ENCODE measurements around the gene MREG. TPM values are rescaled to one million over a fixed set of nuclear protein-coding genes. Genes with fewer than 3 reads are reported as not detected.

MREG gene
- total and polyA plus RNA-seq, 2 experiments from 2014 or later: 1.3 to 1.6 TPM

DNA sequence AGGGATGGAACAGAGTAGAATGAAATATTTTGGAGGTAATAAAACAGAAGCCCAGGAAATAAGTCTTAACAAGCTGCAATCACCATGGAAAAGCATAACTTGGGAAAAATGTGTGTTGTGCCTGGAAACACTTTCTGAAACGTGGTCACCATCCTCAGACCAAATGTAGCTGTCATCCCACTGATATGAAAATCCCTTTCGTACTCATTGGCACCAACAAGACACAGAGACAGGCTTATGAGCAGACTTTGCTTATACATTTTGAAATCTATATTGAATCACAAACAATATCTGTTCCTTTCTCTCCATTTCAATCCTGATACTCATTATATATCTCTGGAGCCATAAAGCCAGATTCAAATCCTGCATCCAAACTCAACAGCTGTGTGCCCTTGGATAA, 28.7 kb downstream of the MREG start:
- DNase-seq (ENCODE audit: low read depth in 1 of 2, low spot score in 1 of 2): no peak
- TF ChIP-seq, protein P1, sequence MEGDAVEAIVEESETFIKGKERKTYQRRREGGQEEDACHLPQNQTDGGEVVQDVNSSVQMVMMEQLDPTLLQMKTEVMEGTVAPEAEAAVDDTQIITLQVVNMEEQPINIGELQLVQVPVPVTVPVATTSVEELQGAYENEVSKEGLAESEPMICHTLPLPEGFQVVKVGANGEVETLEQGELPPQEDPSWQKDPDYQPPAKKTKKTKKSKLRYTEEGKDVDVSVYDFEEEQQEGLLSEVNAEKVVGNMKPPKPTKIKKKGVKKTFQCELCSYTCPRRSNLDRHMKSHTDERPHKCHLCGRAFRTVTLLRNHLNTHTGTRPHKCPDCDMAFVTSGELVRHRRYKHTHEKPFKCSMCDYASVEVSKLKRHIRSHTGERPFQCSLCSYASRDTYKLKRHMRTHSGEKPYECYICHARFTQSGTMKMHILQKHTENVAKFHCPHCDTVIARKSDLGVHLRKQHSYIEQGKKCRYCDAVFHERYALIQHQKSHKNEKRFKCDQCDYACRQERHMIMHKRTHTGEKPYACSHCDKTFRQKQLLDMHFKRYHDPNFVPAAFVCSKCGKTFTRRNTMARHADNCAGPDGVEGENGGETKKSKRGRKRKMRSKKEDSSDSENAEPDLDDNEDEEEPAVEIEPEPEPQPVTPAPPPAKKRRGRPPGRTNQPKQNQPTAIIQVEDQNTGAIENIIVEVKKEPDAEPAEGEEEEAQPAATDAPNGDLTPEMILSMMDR (IDR thresholded peaks at IDR 0.05; ENCODE audit: low read depth, low read length): no peak
- no peaks in the 10 kb centered on the region for H3K4me1 ChIP-seq (ENCODE audit: low read depth)
- no peak overlapping the region for H3K27ac ChIP-seq
- no peak overlapping the region for H3K4me3 ChIP-seq
- H3K36me3 ChIP-seq: no peaks in the 10 kb centered on the region
- no peaks in the 10 kb centered on the region for H3K9me3 ChIP-seq (ENCODE audit: low read depth)
- no peaks in the 10 kb centered on the region for H3K27me3 ChIP-seq

DNA sequence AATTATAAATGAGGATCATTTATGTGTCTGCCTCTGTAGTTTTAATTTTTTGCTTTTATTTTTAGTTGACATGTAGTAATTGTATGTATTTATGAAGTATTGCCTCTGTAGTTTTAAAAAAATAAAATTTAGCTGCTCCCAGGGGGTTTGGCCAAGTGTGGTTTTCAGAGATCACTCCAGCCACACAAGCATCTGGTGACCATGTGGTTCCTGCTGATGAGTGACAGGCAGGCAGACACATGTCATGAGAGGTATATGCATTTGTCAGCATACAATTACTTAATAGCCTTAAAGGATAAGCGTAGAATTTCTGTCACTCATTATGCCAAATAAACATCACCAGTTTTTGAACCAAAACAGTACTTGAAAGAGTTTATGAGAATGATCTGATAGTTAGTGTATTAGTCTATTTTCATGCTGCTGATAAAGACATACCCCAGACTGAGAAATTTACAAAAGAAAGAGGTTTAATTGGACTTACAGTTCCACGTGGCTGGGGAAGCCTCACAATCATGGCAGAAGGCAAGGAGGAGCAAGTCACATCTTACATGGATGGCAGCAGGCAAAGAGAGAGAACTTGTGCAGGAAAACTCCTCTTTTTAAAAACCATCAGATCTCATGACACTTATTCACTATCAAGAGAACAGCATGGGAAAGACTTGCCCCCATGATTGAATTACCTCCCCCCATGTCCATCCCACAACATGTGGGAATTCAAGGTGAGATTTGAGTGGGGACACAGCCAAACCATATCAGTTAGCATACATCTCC, 29.6 kb downstream of the MREG start:
- no peaks in the 10 kb centered on the region for H3K9me3 ChIP-seq (ENCODE audit: low read depth)
- TF ChIP-seq, protein P1 (IDR thresholded peaks at IDR 0.05; ENCODE audit: low read depth, low read length): no peak
- no peak overlapping the region for H3K4me3 ChIP-seq
- no peaks in the 10 kb centered on the region for H3K4me1 ChIP-seq (ENCODE audit: low read depth)
- H3K27ac ChIP-seq: no peak overlapping the region
- no peaks in the 10 kb centered on the region for H3K36me3 ChIP-seq
- DNase-seq (ENCODE audit: low read depth in 1 of 2, low spot score in 1 of 2): no peak
- no peaks in the 10 kb centered on the region for H3K27me3 ChIP-seq

DNA sequence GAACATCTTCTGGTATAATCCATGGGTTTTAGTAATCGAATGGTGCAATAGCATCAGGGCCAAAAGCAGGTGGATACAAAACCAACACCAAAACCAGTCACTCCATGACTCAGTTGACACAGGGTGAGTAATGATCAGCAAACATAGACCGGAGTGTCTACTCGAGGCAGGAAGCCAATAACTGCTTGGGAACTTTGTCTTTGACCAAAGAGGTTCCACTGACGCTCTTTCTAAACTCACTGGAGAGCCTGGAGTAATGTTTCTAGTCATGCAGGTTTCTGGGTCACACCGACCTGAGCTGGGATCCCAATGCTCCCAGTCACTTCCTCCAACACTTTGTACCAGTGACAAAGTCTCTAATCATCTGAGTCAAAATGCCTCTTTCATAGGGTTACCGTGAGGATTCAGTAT, 30.9 kb downstream of the MREG start:
- Histone ChIP-seq H3K4me1 (ENCODE audit: low read depth) (no peaks in the 10 kb centered on the region), H3K36me3 (no peaks in the 10 kb centered on the region), H3K27ac (no peak overlapping the region), H3K9me3 (ENCODE audit: low read depth) (no peaks in the 10 kb centered on the region), H3K4me3 (no peak overlapping the region), H3K27me3 (no peaks in the 10 kb centered on the region)
- no peak for DNase-seq (ENCODE audit: low read depth in 1 of 2, low spot score in 1 of 2)
- TF ChIP-seq, protein P1 (IDR thresholded peaks at IDR 0.05; ENCODE audit: low read depth, low read length): no peak

DNA sequence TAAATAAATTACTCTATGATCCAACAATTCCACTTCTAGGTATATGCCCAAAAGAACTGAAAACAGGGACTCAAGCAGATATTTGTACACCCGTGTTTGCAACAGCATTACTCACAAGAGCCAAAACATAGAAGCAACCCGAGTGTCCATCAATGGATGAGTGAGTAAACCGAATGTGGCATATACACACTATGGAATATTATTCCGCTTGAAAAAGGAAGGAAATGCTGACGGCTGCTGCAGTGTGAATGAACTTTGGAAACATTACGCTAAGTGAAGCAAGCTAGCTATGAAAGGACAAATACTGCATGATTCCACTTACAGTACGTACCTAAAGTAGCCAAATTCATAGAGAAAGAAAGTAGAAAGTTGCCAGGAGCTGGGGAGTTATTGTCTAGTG, 32.2 kb downstream of the MREG start:
- TF ChIP-seq, protein P1 (IDR thresholded peaks at IDR 0.05; ENCODE audit: low read depth, low read length): no peak
- no peaks in the 10 kb centered on the region for H3K9me3 ChIP-seq (ENCODE audit: low read depth)
- no peaks in the 10 kb centered on the region for H3K36me3 ChIP-seq

DNA sequence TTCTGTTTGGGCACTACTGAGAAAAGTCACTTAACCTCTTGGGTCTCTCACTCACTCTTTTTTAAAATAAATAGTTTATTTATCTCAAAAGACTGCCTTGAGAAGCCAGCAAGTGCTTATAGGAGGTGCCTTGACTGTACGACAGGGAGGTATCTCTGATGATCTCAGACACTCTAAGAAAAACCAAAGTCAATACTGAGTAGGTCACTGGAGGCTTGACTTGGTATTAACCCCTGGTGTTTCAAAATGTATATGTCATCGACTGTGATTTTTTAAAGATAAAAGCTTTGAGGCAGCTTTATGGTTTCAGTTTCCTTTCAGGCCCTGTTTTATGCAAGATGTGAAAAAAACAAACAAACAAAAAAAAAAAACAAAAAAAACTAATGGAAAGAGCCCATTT, 33.7 kb downstream of the MREG start:
- no peaks in the 10 kb centered on the region for H3K27me3 ChIP-seq
- H3K4me1 ChIP-seq (ENCODE audit: low read depth): no peaks in the 10 kb centered on the region
- H3K36me3 ChIP-seq: no peaks in the 10 kb centered on the region
- no peak overlapping the region for H3K27ac ChIP-seq
- DNase-seq (ENCODE audit: low read depth in 1 of 2, low spot score in 1 of 2): no peak
- H3K4me3 ChIP-seq: no peak overlapping the region
- TF ChIP-seq, protein P1 (IDR thresholded peaks at IDR 0.05; ENCODE audit: low read depth, low read length): no peak
- H3K9me3 ChIP-seq (ENCODE audit: low read depth): no peaks in the 10 kb centered on the region

More for the DNA sequence above, 32.2 kb downstream of the MREG start:
- no peak for DNase-seq (ENCODE audit: low read depth in 1 of 2, low spot score in 1 of 2)
- no peak overlapping the region for H3K27ac ChIP-seq
- H3K4me3 ChIP-seq: no peak overlapping the region
- no peaks in the 10 kb centered on the region for H3K27me3 ChIP-seq
- no peaks in the 10 kb centered on the region for H3K4me1 ChIP-seq (ENCODE audit: low read depth)
